Measurements from ENCODE around the gene NAIF1. TPM values are rescaled to one million over a fixed set of nuclear protein-coding genes. Genes with fewer than 3 reads are reported as not detected.

The NAIF1 gene
- total RNA-seq, 1 donor from 2014 or later = 10.8 TPM

DNA sequence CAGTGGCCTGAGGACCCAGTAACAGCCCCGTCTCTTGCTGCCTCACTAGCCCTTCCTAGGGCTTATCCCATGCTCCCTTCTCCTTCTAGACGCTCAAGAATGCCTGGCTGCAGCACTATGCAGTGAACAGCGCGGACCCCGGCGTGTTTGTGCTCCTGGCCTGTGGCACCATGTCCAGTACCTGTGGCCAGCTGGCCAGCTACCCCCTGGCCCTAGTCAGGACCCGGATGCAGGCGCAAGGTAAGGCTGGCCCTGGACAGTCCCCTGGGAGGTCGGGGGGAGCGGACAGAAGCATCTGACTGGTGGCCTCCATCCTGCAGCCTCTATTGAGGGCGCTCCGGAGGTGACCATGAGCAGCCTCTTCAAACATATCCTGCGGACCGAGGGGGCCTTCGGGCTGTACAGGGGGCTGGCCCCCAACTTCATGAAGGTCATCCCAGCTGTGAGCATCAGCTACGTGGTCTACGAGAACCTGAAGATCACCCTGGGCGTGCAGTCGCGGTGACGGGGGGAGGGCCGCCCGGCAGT lies 39.9 kb upstream of the NAIF1 start:
- DNase-seq (ENCODE audit: low spot score, unreplicated experiment) = no peak
- Mint-ChIP-seq H3K4me3 (ENCODE audit: low read depth) (no peak overlapping the region), H3K27me3 (no peaks in the 10 kb centered on the region), H3K9me3 (ENCODE audit: low read depth) (no peaks in the 10 kb centered on the region), H3K4me1 (ENCODE audit: low read depth) (no peaks in the 10 kb centered on the region), H3K27ac (no peak overlapping the region), H3K36me3 (ENCODE audit: insufficient read depth) (peaks cover 10% of the 10 kb centered on the region)
- TF ChIP-seq, protein P1, sequence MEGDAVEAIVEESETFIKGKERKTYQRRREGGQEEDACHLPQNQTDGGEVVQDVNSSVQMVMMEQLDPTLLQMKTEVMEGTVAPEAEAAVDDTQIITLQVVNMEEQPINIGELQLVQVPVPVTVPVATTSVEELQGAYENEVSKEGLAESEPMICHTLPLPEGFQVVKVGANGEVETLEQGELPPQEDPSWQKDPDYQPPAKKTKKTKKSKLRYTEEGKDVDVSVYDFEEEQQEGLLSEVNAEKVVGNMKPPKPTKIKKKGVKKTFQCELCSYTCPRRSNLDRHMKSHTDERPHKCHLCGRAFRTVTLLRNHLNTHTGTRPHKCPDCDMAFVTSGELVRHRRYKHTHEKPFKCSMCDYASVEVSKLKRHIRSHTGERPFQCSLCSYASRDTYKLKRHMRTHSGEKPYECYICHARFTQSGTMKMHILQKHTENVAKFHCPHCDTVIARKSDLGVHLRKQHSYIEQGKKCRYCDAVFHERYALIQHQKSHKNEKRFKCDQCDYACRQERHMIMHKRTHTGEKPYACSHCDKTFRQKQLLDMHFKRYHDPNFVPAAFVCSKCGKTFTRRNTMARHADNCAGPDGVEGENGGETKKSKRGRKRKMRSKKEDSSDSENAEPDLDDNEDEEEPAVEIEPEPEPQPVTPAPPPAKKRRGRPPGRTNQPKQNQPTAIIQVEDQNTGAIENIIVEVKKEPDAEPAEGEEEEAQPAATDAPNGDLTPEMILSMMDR (IDR thresholded peaks at IDR 0.05; ENCODE audit: unreplicated experiment) = no peak

DNA sequence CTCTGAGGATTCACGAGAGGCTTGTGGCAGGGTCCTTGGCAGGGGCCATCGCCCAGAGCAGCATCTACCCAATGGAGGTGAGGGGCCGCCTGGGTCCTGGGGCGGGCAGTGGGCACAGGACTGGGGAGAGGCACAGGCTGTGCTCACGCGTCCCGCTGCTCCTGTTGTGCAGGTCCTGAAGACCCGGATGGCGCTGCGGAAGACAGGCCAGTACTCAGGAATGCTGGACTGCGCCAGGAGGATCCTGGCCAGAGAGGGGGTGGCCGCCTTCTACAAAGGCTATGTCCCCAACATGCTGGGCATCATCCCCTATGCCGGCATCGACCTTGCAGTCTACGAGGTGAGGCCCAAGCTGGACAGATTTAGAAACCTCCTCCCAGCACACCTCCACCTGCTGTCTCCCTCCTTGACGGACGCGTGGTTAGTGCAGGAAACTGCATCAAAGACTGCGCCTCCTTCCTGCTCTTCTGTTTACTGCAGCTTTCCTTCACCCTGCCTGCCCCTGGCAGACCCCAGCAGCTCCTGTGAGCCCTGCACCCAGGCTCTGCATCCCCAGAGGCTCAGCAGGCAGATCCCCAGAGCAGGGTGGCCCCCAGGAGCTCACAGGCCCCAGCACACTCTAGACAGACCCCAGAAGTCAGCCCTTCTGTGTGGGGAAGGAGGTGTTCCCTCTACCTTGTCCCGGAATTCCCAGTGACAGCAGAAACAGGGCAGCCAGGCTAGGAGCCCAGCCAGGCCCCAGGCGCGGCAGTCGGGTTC lies 39.2 kb upstream of the NAIF1 start:
- Mint-ChIP-seq H3K27me3 (no peaks in the 10 kb centered on the region), H3K4me1 (ENCODE audit: low read depth) (no peaks in the 10 kb centered on the region), H3K4me3 (ENCODE audit: low read depth) (no peak overlapping the region), H3K27ac (peak overlapping the region; percentile 81), H3K36me3 (ENCODE audit: insufficient read depth) (peaks cover 10% of the 10 kb centered on the region), H3K9me3 (ENCODE audit: low read depth) (no peaks in the 10 kb centered on the region)
- no peak for DNase-seq (ENCODE audit: low spot score, unreplicated experiment)
- TF ChIP-seq, protein P1 (IDR thresholded peaks at IDR 0.05; ENCODE audit: unreplicated experiment) = no peak

DNA sequence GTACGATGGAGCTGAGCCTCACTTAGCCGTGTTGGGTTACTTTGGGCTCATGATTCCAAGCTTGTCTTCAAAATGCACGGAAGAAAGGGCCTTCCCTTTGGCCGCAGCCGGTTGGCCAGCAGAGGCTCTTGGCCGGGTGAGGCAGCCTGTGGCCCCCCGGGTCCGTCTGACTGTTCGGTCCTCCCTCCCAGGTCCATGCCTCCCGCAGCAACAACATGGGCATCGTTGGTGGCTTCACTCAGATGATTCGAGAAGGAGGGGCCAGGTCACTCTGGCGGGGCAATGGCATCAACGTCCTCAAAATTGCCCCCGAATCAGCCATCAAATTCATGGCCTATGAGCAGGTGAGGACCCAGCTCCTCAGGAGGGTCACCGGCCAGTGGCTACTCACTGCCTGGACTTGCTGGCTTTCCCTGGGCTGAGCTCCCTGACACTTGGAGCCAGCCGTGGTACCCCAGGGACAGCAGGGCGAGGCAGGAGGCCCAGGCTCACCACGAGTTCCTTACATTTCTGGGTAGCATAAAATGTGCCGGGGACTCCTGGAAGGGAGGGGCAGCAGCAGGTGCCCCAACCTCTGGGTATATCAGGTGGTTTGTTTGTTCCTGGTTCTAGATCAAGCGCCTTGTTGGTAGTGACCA lies 38.5 kb upstream of the NAIF1 start:
- no peaks in the 10 kb centered on the region for H3K4me1 Mint-ChIP-seq (ENCODE audit: low read depth)
- no peak for DNase-seq (ENCODE audit: low spot score, unreplicated experiment)
- H3K9me3 Mint-ChIP-seq (ENCODE audit: low read depth) = no peaks in the 10 kb centered on the region
- H3K36me3 Mint-ChIP-seq (ENCODE audit: insufficient read depth) = peaks cover 12% of the 10 kb centered on the region
- TF ChIP-seq, protein P1 (IDR thresholded peaks at IDR 0.05; ENCODE audit: unreplicated experiment) = no peak
- H3K27ac Mint-ChIP-seq = no peak overlapping the region
- no peaks in the 10 kb centered on the region for H3K27me3 Mint-ChIP-seq
- H3K4me3 Mint-ChIP-seq (ENCODE audit: low read depth) = no peak overlapping the region

DNA sequence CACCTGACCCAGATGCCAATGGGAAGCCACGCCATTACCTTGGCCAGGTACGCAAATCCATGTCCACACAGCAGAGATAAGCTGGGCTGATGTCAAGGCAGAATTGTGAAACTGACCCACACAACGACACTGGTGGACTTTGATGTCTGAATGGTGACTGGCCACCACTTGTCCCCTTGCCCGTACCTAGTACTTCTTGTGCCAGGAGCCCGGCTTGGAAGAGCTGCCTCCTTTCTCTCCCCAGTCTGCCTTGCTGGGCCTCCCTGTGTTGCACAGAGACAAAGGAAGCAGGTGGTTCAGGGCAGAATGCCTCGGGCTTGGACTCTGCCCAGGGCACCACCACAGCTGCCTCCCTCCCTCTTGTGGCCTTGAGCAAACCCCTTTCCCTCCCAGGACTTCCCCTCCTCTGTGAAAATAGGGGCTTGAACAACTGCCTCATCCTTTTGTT lies 37.1 kb upstream of the NAIF1 start:
- no peak overlapping the region for H3K4me3 Mint-ChIP-seq (ENCODE audit: low read depth)
- peak overlapping the region; percentile 33 for H3K27ac Mint-ChIP-seq
- H3K27me3 Mint-ChIP-seq = no peaks in the 10 kb centered on the region
- H3K4me1 Mint-ChIP-seq (ENCODE audit: low read depth) = peaks cover 11% of the 10 kb centered on the region
- TF ChIP-seq, protein P1 (IDR thresholded peaks at IDR 0.05; ENCODE audit: unreplicated experiment) = no peak
- no peak for DNase-seq (ENCODE audit: low spot score, unreplicated experiment)
- no peaks in the 10 kb centered on the region for H3K9me3 Mint-ChIP-seq (ENCODE audit: low read depth)
- peaks cover 12% of the 10 kb centered on the region for H3K36me3 Mint-ChIP-seq (ENCODE audit: insufficient read depth)

- peak overlapping the region; percentile 77 for H3K27ac Mint-ChIP-seq
These were observed 36.5 kb upstream of the NAIF1 start for GRCh38 chr9:128103589-128103962.

More at GRCh38 chr9:128103589-128103962, 36.5 kb upstream of the NAIF1 start:
- H3K36me3 Mint-ChIP-seq (ENCODE audit: insufficient read depth) = peaks cover 12% of the 10 kb centered on the region
- H3K4me1 Mint-ChIP-seq (ENCODE audit: low read depth) = peaks cover 17% of the 10 kb centered on the region
- no peaks in the 10 kb centered on the region for H3K9me3 Mint-ChIP-seq (ENCODE audit: low read depth)
- no peak overlapping the region for H3K4me3 Mint-ChIP-seq (ENCODE audit: low read depth)
- TF ChIP-seq, protein P1 (IDR thresholded peaks at IDR 0.05; ENCODE audit: unreplicated experiment) = peak; percentile 34
- no peaks in the 10 kb centered on the region for H3K27me3 Mint-ChIP-seq
- no peak for DNase-seq (ENCODE audit: low spot score, unreplicated experiment)
